Colon (tissue), 2 donors: ENCODE results near the gene MARVELD2.

Experiments used
- FAIRE-seq: peaks from 2 replicates; lab custom pipeline; 2012; peaks lifted over from hg19 to GRCh38; lab: Jason Lieb, UNC
- donor health status: control.
- donor health status: control.

Gene MARVELD2

DNA sequence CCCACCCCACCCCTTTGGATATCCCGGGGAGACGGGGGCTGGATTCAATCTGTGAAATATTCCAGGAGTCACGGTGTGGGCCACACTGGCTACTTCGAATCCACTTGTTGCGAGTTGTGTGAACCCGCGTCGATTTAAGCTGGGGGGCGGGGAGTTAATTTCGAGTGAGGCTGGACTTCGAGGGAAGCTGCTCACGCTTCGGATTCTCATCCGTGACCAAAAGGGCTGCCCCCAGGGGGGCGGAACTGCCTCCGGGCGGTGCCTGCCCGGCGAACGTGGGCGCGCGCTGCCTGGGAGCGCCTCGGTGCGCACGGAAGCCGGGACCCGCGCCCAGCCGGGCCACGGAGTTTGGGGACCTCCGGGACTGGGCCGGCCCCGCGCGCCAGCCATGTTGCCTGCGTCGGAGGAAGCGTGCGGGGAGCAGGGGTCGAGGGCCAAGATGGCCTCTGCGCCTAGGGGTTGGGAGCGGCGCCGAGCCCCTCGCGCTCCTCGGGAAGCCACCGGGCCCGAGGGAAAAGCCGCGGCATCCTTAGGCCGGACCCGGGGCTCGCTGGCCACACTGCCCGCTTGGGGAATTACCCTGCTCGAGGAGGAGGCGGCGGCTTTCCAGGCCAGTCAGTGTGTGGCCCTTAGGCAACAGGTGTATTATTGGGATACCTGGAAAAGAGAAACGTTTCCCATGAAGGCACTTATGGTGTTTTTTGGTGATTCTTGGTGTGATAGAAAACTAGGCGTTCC lies 78.6 kb downstream of the MARVELD2 start:
- no peak for FAIRE-seq
